GM12865 (cell line): Measurements from ENCODE around the gene ZNF486.
A peak's percentile ranks its signal among the peaks of the same experiment; 100 is the strongest.
"Not testable (repeated sequence)": the region's sequence is repeated elsewhere in the genome, so short reads cannot be mapped to it uniquely, and the experiment has no call there.

Experiments used
- DNase-seq: peaks from one replicate; pipeline ENCODE4 v3.0.0; 2010; ENCODE audit warnings: low read depth
- H3K4me3 ChIP-seq: 2 replicates; pipeline ENCODE4 v1.5.1; 2011; ENCODE audit warnings: mild to moderate bottlenecking, low read depth, low read length, control low read depth
- TF ChIP-seq, protein P1 (sequence below): IDR thresholded peaks from 2 replicates; pipeline ENCODE4 v1.5.1; 2011; ENCODE audit warnings: low read length, control low read depth, low read depth, inconsistent platforms; ENCODE audit not compliant: insufficient read depth; ENCODE audit errors: missing control alignments

ZNF486 gene

DNA sequence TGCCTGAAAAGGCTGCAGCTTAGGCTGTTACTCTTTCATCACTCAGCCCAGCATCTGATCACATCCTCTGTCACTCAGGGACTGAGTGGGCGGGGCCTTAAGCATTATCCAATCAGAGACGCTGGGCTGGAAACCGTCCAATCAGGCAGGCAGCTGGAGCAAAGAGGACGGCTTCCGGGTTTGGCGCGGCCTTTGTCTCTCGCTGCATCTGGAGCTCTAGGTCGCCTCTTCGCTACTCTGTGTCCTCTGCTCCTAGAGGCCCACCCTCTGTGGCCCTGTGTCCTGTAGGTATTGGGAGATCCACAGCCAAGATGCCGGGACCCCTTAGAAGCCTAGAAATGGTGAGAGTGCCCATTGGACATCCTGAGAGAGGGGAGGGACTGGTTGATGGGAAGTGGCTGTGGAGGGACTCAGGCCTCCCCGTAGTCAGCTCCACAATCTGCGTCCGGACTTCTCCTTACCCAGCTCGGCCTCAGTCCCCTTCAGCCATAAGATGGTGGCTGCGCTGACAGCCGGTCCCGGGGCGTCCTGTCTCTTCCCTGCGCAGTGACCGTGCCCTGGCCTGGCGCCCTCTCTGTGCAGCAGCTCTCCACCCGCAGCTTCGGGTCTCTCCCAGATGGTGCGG is at the start of gene ZNF486:
Gene ZNF486, plus strand, starts transcription at position 195 of the 625 bp plus-strand sequence. Its CDS starts 117 bp downstream, at position 312.
- TF ChIP-seq, protein P1, sequence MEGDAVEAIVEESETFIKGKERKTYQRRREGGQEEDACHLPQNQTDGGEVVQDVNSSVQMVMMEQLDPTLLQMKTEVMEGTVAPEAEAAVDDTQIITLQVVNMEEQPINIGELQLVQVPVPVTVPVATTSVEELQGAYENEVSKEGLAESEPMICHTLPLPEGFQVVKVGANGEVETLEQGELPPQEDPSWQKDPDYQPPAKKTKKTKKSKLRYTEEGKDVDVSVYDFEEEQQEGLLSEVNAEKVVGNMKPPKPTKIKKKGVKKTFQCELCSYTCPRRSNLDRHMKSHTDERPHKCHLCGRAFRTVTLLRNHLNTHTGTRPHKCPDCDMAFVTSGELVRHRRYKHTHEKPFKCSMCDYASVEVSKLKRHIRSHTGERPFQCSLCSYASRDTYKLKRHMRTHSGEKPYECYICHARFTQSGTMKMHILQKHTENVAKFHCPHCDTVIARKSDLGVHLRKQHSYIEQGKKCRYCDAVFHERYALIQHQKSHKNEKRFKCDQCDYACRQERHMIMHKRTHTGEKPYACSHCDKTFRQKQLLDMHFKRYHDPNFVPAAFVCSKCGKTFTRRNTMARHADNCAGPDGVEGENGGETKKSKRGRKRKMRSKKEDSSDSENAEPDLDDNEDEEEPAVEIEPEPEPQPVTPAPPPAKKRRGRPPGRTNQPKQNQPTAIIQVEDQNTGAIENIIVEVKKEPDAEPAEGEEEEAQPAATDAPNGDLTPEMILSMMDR: no peak
- peak within 1 kb of the TSS; percentile 47 for H3K4me3 ChIP-seq
- peak; percentile 72 for DNase-seq

DNA sequence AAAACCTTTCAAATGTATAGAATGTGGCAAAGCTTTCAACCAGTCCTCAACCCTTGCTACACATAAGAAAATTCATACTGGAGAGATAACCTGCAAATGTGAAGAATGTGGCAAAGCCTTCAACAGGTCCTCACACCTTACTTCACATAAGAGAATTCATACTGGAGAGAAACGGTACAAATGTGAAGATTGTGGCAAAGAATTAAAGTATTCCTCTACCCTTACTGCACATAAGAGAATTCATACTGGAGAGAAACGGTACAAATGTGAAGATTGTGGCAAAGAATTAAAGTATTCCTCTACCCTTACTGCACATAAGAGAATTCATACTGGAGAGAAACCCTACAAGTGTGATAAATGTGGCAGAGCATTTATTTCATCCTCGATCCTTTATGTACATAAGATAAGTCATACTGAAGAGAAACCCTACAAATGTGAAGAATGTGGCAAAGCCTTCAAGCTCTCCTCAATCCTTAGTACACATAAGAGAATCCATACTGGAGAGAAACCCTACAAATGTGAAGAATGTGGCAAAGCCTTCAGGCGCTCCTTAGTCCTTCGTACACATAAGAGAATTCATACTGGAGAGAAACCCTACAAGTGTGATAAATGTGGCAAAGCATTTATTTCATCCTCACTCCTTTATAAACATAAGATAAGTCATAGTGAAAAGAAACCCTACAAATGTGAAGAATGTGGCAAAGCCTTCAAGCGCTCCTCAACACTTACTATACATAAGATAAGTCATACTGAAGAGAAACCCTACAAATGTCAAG is 48.8 kb upstream of the ZNF486 start:
- DNase-seq, H3K4me3 ChIP-seq: not testable (repeated sequence)

DNA sequence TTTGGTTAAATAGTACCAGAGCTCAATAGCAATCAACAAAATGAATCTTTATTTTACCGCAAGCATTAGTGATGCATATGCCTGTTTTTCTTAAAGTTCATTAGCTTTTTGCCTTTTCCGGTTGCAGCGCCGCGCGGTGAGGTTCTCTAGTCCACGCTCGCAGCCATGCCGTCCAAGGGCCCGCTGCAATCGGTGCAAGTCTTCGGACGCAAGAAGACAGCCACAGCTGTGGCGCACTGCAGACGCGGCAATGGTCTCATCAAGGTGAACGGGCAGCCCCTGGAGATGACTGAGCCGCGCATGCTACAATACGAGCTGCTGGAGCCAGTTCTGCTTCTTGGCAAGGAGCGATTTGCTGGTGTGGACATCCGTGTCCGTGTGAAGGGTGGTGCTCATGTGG is 42.1 kb upstream of the ZNF486 start:
- DNase-seq: no peak
- TF ChIP-seq, protein P1: no peak
- no peak overlapping the region for H3K4me3 ChIP-seq

DNA sequence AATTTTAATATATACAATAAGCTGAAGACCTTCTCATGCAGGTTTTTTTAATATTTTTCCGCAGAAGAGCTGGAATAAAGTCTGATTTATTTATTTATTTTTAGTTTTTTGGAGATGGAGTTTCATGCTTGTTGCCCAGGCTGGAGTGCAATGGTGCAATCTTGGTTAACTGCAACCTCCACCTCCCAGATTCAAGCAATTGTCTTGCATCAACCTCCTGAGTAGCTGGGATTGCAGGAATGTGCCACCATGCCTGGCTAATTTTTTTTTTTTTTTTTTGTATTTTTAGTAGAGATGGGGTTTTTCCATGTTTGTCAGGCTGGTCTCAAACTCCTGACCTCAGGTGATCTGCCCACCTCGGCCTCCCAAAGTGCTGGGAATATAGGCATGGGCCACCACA is 34.1 kb upstream of the ZNF486 start:
- not testable (repeated sequence) for H3K4me3 ChIP-seq

DNA sequence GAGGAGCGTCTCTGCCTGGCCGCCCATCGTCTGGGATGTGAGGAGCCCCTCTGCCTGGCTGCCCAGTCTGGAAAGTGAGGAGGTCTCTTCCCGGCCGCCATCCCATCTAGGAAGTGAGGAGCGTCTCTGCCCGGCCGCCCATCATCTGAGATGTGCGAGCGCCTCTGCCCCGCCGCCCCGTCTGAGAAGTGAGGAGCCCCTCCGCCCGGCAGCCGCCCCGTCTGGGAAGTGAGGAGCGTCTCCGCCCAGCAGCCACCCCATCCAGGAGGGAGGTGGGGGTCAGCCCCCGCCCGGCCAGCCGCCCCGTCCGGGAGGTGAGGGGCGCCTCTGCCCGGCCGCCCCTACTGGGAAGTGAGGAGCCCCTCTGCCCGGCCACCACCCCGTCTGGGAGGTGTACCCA is 29.3 kb upstream of the ZNF486 start:
- H3K4me3 ChIP-seq, DNase-seq: not testable (repeated sequence)

More for the DNA sequence above, 34.1 kb upstream of the ZNF486 start:
- DNase-seq: not testable (repeated sequence)

DNA sequence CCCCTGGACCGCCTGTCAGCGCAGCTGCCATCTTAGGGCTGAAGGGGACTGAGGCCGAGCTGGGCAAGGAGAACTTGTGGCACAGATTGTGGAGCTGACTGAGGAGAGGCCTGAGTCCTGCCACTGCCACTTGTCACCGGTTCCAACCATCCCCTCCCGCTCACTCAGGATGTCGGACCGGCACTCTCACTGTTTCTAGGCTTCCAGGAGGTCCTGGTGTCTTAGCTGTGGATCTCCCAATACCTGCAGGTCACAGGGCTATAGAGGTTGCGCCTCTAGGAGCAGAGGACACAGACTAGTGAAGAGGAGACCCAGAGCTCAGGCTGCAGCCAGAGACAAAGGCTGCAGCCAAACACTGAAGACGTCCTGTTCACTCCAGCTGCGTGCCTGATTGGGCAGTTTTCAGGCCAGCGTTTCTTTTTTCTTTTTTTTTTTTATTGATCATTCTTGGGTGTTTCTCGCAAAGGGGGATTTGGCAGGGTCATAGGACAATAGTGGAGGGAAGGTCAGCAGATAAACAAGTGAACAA is 15.3 kb upstream of the ZNF486 start:
- DNase-seq: no peak
- TF ChIP-seq, protein P1: no peak
- H3K4me3 ChIP-seq: no peak overlapping the region

DNA sequence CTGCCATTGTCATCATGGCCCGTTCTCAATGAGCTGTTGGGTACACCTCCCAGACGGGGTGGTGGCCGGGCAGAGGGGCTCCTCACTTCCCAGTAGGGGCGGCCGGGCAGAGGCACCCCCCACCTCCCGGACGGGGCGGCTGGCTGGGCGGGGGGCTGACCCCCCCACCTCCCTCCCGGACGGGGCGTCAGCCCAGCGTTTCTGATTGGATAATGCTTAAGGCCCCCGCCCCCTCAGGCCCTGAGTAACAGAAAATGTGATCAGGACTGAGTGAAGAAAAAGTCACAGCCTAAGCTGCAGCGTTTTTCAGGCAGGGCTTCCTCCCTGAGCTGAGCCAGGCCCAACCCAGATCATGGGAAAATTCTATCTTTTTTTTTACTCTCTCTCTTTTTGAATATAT is 14.5 kb upstream of the ZNF486 start:
- DNase-seq, H3K4me3 ChIP-seq: not testable (repeated sequence)

DNA sequence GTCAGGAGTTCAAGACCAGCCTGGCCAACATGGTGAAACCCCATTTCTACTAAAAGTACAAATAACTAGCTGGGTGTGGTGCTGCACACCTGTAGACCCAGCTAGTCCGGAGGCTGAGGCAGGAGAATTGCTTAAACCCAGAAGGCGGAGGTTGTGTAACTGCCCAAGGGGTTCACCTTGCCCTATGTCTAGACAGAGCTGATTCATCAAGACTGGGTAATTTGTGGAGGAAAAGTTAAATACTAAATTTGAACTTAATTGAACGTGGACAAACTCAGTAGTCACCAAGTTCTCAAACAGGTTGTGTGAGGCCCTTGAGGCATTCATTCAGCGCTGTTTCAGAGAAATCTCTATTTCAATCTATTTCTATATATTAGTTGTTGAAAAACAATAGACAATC is 13.7 kb upstream of the ZNF486 start:
- H3K4me3 ChIP-seq: no peak overlapping the region
- TF ChIP-seq, protein P1: no peak
- DNase-seq: no peak

DNA sequence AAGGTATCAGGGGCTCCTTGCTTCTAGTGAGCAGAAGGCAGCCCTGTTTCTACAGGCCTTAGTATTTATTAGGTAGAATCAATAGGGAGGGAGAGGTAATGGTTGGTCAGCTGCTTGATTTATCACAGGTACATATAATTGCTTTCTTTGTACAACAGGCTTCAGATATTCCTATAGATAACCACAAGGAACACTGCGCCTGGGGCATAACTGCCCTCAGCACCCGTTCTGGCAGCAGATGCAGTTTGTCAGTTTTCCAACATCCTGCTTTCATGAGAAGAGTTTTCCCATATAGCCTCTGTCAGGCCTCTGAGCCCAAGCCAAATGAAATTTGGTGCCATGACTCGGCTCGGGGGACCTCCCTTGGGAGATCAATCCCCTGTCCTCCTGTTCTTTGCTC is 12.4 kb upstream of the ZNF486 start:
- TF ChIP-seq, protein P1: no peak
- H3K4me3 ChIP-seq: no peak overlapping the region
- DNase-seq: no peak
